Muscle of back (tissue), 13 donors: ENCODE results near the gene CA5A. TPM values are rescaled to one million over a fixed set of nuclear protein-coding genes. Genes with fewer than 3 reads are reported as not detected.
A peak's percentile ranks its signal among the peaks of the same experiment; 100 is the strongest.
"Not testable (repeated sequence)": the region's sequence is repeated elsewhere in the genome, so short reads cannot be mapped to it uniquely, and the experiment has no call there.

ENCODE experiments used
- DNase-seq, 3 donors: peaks; one replicate each; pipeline versions ENCODE4 v3.0.0 to v3.0.0-alpha.2; 2013
- long read RNA-seq, 9 donors: transcript quantifications; one replicate each; lab custom pipeline, GENCODE V29; 2026
- polyA plus RNA-seq, 10 donors: library from polyadenylated mRNA; unstranded; fragments of 120-200 nt; gene quantifications; one replicate each; pipeline ENCODE4 v1.2.1, GENCODE V29; 2013; ENCODE audit not compliant: insufficient read length in 10 of 10

The CA5A gene
- polyA plus RNA-seq = under 1 TPM; 0.03 to 0.17 (median 0.08) TPM
- long read RNA-seq, donor 1 = 0 reads
- long read RNA-seq, donor 2 = 0 reads
- long read RNA-seq, donor 3 = 0 reads
- long read RNA-seq, donor 4 = 0 reads
- long read RNA-seq, donor 5 = 0 reads
- long read RNA-seq, donor 6 = 0 reads
- long read RNA-seq, donor 7 = 0 reads
- long read RNA-seq, donor 8 = 0 reads
- long read RNA-seq, donor 9 = 0 reads

DNA sequence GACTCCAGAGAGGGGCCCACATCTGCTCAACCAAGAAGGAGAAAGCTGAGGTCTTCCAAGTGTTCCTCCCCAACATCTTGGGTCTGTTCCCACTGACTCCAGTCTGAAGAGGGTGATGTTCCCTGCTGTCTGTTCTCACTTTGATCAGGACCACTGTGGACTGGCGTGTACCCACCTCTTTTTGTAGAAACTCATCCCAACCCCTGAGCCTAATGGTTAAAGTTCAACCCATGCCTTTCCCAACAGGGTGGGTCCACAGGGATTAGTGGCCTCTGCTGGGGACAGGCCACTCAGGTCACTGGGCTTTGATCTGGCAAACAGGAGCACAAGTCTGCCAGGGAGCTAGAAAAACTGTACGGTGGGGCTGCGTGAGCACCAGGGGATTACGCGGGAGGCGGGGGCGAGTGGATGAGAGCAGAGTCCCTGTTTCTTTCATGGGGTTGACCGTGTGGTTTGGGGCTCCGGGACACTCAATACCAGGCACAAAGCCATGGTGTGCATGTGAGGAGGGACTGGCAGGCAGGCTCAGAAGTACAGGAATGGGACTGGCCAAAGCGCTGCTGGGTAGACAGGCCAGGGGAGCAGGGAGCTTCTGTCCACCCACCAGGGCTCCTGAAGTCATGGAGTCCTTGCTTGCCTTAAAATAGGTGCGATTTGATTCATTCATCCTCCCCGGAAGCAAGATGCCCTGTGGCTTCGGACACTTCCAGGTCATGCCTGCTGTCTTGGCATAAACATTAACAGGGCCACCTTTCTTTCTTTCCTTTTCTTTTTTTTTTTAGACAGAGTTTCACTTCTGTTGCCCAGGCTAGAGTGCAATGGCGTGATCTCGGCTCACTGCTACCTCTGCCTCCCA, at the start of gene CA5A:
Gene CA5A (minus strand): TSS at position 155 of the 856 bp plus-strand sequence. CDS start 79 bp downstream, at position 76.
- no peak for DNase-seq

DNA sequence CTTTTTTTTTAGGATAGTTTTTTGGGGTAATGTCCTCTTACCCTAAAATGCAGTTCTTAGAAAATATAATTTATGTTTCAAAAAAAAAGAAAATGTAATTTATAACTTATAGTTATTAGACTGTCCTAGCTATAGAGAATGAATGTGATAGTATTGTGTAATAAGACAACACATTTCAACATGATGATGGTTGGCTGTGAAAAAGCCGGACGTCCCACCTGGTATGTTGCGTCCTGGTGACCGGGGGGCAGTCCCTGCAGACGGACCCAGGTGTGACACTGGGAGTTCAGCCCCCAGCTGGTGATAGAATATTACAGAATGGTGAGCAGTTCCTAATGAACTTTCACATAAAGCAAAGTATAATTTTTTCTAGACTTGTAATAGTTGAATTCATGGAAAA, 49.2 kb upstream of the CA5A start:
- not testable (repeated sequence) for DNase-seq

DNA sequence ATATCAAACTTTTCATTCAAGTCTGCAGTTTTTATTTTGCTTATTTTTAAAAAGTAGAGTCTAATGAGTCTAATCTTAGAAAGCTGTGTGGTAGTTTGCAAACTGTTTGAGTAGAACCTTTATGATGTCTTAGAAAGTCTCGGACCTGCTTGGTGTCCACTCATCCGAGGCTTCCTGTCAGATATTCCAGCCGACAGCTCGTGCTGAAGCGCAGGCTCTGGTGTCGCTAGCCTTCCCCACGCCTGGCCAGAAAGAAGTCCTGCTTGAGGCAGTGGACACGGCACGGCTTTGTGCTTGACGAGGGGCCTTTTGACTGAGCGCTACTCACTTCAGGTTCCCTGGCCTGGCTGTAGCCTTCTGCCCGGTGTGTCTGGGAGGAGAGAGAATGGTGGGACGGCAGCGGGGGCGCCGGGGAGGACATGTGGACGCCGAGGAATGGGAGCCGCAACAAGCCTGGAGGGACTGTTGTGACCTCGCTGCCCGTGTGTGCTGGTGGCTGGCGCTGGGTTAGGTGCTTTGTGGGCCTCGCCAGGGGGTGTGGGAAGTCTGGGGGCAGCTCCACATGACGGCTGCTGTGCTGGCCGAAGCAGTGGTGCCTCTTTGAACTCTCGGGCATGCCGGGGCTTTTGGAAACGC, 48.4 kb upstream of the CA5A start:
- DNase-seq = no peak

DNA sequence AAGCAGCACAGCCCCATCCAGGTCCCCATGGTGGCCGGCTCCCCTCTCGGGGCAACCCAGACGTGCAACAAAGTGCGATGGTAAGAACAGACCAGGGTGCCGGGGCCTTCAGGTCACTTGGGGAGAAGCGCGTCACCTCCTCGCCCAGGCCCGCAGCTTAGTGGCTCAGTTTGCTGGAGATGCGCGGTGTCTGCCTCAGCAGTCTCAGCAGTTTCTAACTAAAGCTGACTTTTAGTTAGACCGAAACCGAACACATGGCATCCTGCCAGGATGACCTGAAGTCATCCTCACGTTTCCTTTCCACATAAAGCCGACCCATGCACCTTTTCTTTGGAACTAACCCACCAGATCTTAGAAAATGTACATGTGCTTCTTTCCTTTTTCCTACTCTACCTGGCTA, 47.9 kb upstream of the CA5A start:
- not testable (repeated sequence) for DNase-seq

DNA sequence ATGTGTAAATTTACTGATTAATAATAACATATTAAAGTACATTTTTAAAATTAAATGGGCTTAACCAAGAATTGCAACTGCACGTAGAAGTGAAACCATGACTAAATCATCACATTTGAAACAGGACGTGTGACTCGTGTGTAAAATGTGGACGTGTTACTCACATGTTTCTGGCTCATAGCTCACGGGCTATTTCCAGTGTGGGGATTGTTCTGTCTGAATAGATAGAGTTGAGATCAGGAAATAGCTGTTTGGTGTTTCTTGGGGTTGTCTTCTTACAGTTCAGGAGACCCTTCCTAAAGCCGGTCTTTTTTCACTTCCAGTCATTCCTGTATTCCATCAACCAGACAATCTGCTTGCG, 47.4 kb upstream of the CA5A start:
- peak in 1 of 3 donors; percentile 18 for DNase-seq

DNA sequence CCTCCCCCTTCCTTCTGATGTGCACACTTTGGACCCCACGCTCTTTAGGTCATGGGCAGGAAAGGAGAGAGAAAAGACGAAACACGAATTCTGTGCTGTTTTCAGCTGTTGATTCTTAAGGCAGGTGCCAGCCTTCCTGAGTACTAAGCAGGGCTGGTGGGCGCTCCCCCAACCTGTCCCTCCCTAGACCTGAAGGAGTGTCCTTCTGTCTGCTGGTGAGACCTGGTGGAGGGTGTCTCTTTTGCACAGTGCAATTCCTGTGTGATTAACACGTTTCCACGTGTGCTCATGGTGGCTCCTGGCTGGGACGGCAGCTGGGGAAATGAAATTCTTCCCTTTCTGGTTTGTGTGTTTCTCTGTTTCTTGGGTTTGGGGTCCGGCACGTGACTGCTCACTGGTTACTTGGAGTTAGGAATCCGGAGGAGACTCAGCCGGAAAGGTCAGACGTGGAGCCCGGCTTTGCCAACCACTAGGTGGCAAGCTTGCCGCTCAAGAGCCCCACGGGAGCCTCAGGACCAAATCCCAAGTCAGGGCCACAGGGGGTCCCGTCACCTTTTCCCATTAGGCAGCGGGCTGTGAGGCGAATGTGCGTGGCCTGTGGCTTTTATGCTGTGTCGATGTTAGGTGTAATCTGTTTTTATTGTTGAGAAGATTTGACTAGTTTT, 46.9 kb upstream of the CA5A start:
- not testable (repeated sequence) for DNase-seq

DNA sequence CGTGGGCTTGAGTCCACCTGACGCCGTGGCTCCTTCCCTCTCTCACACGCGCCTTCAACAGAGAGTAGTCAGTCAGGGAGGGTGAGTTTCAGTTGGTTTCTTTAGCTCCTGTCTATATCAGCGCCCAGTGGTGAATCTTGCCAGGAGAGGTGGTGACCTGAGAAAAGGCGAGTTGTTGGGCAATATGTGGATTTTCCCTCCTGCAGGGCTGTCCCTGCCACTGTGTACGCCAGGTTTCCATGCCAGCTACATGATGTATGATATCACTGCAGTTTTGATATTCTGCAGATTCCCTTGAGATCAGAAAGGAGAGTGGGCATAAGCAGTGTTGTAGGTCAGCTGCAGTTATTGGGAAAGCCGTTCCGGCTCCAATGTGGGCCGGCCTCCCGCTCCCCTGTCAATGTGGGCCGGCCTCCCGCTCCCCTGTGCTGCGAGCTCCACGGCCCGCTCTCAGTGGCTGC, 46.3 kb upstream of the CA5A start:
- DNase-seq = no peak

DNA sequence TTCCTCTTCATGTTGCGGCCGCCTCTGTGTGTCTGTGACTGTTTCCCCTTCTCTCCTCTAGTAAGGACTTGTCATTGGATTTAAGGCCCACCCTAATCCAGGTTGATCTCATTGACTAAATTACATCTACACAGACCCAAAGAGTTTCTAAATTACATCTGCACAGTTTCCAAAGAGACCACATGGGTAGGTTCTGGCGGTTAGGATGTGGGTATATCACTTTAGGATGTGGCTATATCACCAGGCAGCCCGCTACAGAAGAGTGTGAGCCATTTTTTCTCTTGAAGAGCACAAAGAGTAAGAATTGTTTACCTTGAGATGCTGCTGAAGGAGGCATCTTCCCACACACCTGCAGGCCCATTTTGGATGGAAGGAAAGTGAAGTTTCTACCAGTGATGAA, 45.0 kb upstream of the CA5A start:
- DNase-seq = not testable (repeated sequence)

DNA sequence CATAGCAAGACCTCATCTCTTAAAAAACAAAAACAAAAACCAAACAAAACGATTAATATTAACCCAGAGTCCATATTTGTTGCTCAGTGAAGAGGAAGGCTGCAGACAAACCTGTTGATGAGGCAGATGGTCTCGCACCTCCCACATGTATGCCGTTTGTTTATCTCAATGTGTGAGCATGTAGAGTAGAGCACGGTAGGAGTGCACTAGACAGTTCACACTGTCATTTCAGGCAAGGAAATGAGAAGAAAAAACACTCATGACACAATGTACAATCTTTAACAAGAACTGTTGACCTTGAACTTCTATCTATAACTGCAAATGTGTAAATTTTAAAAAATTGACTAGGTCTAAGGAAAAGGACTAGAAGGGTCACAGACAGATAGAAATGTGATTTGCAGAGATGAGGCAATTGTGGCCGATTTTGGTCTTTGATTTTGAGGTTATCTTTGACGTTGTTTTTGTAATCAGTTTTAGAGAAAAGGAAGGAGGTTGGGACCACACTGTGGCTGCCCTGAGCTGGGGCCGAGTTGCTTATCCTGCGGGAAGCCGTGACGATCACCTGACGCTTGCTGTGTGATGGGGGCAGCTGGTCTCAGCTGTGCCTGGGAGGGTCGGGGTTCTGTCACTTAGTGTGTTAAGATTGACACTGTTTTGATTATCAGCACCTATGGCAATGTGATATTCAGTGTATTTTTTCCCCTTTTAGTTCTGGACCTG, 43.7 kb upstream of the CA5A start:
- not testable (repeated sequence) for DNase-seq

DNA sequence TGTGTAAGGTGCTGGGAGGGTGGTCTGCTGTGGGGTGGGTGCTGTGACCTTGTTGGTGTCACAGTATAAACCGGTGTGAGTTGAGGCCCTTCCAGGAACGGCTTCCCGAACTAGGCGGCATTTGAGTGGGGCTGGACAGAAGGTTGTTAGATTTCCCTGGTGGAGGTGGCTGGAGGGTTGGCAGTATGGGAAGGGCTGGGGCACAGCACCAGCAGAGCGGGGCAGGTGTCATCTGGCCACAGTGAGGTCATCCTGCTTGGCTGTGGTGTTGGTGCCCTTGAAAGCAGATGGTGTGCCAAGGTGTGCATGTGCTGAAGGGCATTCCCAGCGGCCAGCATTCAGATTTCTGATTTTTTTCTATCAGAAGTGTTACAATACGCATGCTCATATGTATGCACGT, 43.0 kb upstream of the CA5A start:
- DNase-seq = no peak

DNA sequence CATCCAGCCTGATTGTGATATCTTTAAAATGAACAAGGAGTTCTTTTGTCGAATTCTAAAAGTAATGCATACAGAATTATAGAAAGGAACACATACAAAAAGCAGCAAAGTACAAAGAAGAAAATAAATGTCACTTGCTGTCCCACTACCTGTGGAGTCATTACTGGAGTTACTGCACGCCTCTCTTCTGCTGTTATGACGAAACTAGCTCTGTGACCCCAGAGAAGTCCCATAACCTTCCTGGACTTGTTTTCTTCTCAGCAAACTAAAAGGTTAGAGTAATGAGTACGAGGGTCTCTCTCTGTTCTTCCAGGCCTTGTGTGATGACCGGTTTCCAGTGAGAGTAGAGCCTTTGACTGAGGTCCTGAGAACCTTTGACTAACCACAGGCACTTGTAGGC, 41.8 kb upstream of the CA5A start:
- DNase-seq = no peak

DNA sequence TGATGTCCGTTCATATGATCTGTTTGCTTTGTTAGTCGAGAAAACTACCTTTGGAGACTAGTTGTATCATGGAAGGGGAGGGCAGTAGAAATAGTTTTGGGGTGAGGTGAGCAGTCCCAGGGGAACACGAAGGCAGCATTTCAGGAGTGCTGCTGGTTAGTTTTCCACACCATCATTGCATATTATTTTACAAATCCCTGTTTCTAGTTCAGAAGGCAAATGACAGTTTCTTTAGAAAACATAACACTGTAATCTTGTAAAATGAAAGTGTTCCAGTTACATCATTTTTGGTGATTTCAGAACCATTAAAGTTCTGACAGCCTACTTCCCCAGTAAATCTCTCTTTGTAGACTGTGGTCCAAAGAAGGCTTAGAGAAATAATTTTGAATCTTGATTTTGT, 40.3 kb upstream of the CA5A start:
- peak in 1 of 3 donors; percentile 57 for DNase-seq

DNA sequence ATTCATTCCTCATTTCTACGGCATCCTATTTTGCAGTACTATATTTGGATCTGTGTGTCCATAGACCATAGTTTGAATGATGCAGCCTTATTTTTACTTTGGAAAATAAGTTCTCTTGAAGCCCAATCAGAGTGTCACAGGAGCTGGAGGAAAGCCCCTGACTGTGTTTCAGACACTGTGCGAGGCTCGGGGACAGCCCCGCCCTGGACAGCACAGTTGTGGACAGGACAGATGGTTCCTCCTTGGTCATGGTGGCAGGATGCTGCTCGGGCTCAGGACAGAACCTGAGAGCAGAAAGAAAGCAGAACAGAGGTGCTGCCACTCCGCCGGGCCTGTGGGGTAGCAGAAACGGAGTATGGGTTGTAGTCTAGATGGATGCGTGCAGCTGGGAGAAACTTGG, 37.8 kb upstream of the CA5A start:
- DNase-seq = no peak

DNA sequence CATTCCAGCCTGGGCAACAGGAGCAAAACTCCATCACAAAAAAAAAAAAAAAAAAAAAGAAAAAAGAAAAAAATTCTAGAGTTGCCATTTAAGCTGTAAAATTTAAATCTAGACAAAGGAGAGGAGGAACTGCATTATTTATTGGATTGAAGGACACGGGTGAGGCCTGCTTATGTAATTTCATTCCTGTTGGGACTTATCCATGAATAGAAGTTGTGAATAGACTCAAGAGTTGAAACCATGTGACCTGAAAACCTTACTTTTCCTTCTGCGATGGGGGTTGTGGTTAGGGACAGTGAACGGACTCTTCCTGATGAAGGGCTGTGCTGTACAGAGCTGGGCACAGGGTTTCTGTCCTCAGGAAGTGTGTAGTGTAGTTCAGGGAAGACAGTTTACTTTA, 37.4 kb upstream of the CA5A start:
- peak in 1 of 3 donors; percentile 4 for DNase-seq

DNA sequence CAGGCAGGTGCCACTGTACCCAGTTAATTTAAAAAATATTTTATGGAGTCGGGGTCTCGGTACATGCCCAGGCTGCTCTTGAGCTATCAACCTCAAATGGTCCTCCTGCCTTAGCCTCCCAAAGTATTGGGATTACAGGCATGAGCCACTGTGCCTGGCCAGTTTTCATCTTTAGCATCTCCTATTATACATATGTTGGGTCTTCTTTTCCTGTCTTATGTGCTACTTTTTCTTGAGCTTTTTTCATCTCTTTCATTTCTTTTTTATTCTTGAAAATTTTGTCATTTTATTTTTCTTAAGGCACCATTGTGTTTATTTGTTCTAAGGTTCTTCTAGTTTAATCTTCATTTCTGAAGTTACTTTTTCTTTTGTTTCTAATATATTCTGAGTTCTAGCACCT, 35.6 kb upstream of the CA5A start:
- DNase-seq = no peak

DNA sequence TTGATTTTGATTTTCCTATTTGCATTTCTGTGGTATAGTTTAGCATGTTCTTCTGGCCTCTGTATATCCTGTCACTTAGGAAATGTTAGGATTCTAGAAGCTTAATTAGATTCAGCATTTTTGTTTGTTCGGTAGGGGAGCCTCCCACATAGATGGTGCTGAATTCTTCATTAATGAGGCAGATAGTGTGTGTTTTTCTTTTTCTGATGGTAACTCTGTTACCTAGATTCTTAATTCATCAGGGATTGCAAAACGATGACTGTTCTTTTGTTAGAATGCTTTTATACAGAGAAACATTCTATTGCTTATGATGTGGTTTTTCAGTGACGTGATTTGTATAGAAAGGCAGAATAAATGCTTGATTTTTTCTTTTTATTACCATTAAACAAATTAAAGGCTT, 33.9 kb upstream of the CA5A start:
- DNase-seq = no peak

DNA sequence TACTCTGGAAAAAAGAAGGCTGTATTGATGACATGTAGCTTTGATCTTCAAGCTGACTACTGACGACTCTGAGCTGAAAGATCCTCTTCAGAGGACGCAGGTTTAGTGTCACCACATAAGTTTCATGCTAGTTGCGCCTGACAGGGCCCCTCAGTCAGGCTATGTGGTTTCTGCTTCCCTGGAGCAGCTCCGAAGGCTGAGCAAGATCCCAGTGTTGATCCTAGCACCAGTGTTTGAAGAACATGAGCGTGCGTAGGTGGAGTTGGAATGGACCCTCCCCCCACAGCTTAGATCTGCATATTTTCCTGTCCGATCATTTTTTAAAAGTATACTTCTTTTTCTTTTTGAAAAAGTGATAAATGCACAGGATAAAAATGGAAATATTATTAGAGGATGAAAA, 32.2 kb upstream of the CA5A start:
- DNase-seq = peak in 1 of 3 donors; percentile 21

DNA sequence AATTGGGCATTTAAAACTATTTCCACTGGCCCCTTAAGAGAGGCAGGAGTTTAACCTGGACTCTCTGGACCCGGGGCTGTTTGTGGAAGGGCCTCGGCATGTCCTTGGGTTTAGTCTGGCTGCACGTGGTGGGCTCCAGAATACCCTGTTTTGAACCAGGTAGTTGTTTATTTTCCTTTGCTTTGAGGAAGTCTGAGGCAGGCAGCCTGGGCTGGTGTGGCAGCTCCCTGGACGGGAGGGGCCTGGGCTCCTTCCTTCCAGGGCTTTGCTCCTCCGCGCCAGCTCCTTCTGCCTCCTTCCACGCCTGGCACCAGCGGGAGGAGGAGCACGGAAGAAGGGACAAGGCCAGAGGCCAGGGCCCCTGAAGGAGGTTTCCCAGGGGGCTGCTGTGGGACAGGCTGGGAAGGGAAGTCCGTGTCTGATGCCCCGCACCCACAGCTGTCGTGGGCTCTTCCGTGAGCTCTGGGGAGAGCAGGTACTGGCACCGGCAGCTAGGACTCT, 30.4 kb upstream of the CA5A start:
- DNase-seq = peak in 1 of 3 donors; percentile 13

DNA sequence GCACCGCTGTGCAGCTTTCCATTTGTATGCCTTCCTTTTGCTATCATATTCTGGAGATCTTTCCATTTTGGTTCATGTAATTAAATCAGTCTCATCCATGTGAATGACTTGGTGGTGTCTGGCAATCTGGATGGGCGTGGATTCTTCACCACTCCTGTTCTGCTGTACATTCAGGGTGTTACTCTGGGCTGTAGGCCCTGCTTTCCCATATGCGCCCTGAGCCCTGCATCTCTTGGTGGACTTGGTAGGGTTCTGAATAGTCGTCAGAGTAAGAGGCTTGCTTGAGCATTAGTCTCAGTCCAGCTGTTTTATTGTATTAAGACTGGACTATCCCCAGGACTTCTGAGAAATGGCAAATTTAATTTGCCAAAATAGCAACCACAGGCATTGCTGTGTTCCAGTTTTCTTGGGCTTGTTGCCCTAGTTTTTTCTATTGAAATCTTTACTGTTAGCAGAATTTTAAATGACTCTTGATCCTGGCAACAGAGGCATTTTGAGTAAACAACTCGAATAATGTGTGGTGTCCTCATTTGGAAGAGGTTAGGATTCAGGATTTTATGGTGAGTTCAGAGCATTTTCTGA, 29.8 kb upstream of the CA5A start:
- DNase-seq = peak in 2 of 3 donors; percentile 74 to 81

DNA sequence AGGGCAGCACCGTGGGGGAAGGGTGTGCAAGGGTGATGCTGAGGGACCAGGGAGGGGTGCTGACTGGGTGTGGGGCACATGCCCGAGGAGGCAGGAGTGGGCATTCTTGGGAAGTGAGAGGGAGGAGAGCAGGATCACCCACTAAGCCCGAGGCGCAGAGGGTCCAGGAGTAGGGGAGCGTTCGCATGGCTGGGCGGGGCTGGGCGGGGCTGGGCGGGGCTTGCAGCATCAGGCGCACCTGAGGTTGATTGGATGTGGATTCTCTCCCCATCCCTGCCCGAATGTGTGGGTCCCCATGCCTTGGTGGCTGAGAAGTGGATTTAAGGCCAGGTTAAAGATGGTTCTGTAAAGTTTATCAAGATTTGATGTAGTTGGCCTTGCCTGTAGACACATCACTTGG, 29.1 kb upstream of the CA5A start:
- no peak for DNase-seq
